H1 (cell line): Measurements from ENCODE around the gene LIMA1. TPM values are rescaled to one million over a fixed set of nuclear protein-coding genes. Genes with fewer than 3 reads are reported as not detected.

Experiments used
- GABPA ChIP-seq: IDR thresholded peaks from 2 replicates; pipeline ENCODE4 v1.6.1; 2011; ENCODE audit warnings: mild to moderate bottlenecking, low read length, moderate library complexity, borderline replicate concordance; ENCODE audit not compliant: insufficient read depth
- SP4 ChIP-seq: IDR thresholded peaks from 2 replicates; pipeline ENCODE4 v1.6.1; 2012; ENCODE audit warnings: low read length, inconsistent platforms
- polyA plus RNA-seq, 7 experiments: library from polyadenylated mRNA; depleted of rRNA in 3 of 7; stranded (reverse) in 5 of 7; unstranded in 2 of 7; fragments of >200 nt in 5 of 7; fragments of 200-250 nt in 2 of 7; gene quantifications; 1 replicate in 5 of 7; 2 replicates in 1 of 7; 4 replicates in 1 of 7; pipeline versions ENCODE4 v1.2.1 to v1.2.3, GENCODE V29; 2011 to 2013; ENCODE audit warnings: missing spikeins in 2 of 7, mixed read lengths in 2 of 7
- total RNA-seq: library from RNA; stranded (reverse); fragmentation: NEBNext Ultra II Directional; extraction: Animal tissue kit (Norgen Biotek cat#: 25700); gene quantifications from 2 replicates; pipeline ENCODE4 v1.2.1, GENCODE V29; 2021
- TF ChIP-seq, protein P1 (sequence below), 3 experiments: IDR thresholded peaks; 1 replicate in 2 of 3; 2 replicates in 1 of 3; pipeline versions ENCODE4 v1.5.1 to v1.6.1; 2011; ENCODE audit warnings: low read length in 3 of 3, mild to moderate bottlenecking in 3 of 3, inconsistent platforms in 2 of 3, low read depth in 1 of 3, moderate library complexity in 1 of 3; ENCODE audit not compliant: insufficient read depth in 1 of 3; ENCODE audit errors: control extremely low read depth in 1 of 3

LIMA1 gene
- total and polyA plus RNA-seq, 2 of the 8 experiments (the other 6 are each of a cell fraction or from before 2014, with no cell fraction given), result 12.7 to 47.6 TPM

DNA sequence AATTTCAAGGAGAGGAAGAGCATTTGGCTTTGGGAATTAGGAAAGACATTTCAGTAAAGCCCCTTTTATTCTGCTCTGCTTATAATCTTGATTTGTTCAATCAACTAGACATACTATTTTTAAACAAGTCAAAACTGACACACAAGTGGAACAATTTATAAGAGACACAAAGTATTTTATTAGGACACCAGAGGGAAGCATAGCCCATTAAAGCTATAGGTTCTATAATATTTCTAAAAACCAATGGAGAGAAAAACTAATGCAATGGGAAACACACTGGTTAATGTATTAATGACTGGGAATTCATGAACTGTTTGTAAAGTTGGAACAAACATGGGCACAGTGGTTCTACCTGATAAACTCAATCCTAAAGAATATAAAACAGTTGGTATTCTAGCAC, 100.9 kb downstream of the LIMA1 start (continued):
- TF ChIP-seq, protein P1, sequence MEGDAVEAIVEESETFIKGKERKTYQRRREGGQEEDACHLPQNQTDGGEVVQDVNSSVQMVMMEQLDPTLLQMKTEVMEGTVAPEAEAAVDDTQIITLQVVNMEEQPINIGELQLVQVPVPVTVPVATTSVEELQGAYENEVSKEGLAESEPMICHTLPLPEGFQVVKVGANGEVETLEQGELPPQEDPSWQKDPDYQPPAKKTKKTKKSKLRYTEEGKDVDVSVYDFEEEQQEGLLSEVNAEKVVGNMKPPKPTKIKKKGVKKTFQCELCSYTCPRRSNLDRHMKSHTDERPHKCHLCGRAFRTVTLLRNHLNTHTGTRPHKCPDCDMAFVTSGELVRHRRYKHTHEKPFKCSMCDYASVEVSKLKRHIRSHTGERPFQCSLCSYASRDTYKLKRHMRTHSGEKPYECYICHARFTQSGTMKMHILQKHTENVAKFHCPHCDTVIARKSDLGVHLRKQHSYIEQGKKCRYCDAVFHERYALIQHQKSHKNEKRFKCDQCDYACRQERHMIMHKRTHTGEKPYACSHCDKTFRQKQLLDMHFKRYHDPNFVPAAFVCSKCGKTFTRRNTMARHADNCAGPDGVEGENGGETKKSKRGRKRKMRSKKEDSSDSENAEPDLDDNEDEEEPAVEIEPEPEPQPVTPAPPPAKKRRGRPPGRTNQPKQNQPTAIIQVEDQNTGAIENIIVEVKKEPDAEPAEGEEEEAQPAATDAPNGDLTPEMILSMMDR (IDR thresholded peaks at IDR 0.05; ENCODE audit: control extremely low read depth in 1 of 3, insufficient read depth in 1 of 3, low read depth in 1 of 3, low read length in 3 of 3), result no peak
- TF ChIP-seq GABPA (no peak), SP4 (no peak)
- TF ChIP-seq, all 59 proteins: peak for 0
